Measurements from ENCODE around the gene FAM98A. TPM values are rescaled to one million over a fixed set of nuclear protein-coding genes. Genes with fewer than 3 reads are reported as not detected.
A peak's percentile ranks its signal among the peaks of the same experiment; 100 is the strongest.

The FAM98A gene
- total RNA-seq, 1 donor from 2014 or later: 106 TPM

DNA sequence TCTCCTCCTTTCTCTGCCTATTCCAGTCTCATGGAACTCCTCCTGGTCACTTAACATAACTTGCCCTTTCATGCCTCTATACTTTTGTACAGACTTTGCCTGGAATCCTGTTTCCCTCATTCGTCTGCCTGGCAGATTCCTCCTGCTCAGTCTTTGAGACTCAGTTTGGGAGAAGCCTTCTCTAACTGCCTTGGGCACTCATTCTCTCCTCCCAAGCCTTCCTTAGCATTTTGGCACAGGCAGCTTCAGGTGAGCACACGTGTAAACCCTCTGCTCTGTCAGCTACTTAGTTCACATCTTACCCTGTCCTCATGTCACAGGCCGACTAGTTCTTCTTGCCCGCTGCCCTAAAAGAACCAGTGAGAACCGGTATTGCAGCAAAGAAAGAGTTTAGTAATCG, 6.0 kb upstream of the FAM98A start:
- H3K36me3 ChIP-seq (ENCODE audit: insufficient read depth, low read length): no peaks in the 10 kb centered on the region
- Mint-ChIP-seq H3K27ac (ENCODE audit: unreplicated experiment) (no peak overlapping the region), H3K4me3 (ENCODE audit: unreplicated experiment) (no peak overlapping the region), H3K4me1 (ENCODE audit: low read depth, unreplicated experiment) (peaks cover 16% of the 10 kb centered on the region), H3K27me3 (ENCODE audit: low read depth, unreplicated experiment) (no peaks in the 10 kb centered on the region), H3K9me3 (ENCODE audit: unreplicated experiment) (no peaks in the 10 kb centered on the region), H3K36me3 (ENCODE audit: low read depth, unreplicated experiment) (peaks cover 4% of the 10 kb centered on the region)
- no peak for TF ChIP-seq CTCF (IDR thresholded peaks at IDR 0.05; ENCODE audit: insufficient read depth, low read depth, low read length)
- TF ChIP-seq EZH2 (IDR thresholded peaks at IDR 0.05; ENCODE audit: insufficient read depth, low read length): no peak
- no peak overlapping the region for H3K9ac ChIP-seq (ENCODE audit: low read length)
- FAIRE-seq: no peak
- peaks cover 4% of the 10 kb centered on the region for H3K4me1 ChIP-seq (ENCODE audit: insufficient read depth, low read length)
- H3K79me2 ChIP-seq (ENCODE audit: insufficient read depth, low read length): no peaks in the 10 kb centered on the region
- no peaks in the 10 kb centered on the region for H3K27me3 ChIP-seq (ENCODE audit: insufficient read depth, low read length)
- H4K20me1 ChIP-seq (ENCODE audit: insufficient read depth, low read length): no peaks in the 10 kb centered on the region
- H2AFZ ChIP-seq (ENCODE audit: low read depth, low read length): no peak overlapping the region
- no peak overlapping the region for H3K27ac ChIP-seq (ENCODE audit: low read depth, low read length)
- DNase-seq (ENCODE audit: low read depth): no peak
- H3K4me3 ChIP-seq (ENCODE audit: insufficient read depth, low read depth, low read length): no peak overlapping the region
- no peaks in the 10 kb centered on the region for H3K9me3 ChIP-seq (ENCODE audit: insufficient read depth, low read depth, low read length)
- H3K4me2 ChIP-seq (ENCODE audit: low read length): no peak overlapping the region

DNA sequence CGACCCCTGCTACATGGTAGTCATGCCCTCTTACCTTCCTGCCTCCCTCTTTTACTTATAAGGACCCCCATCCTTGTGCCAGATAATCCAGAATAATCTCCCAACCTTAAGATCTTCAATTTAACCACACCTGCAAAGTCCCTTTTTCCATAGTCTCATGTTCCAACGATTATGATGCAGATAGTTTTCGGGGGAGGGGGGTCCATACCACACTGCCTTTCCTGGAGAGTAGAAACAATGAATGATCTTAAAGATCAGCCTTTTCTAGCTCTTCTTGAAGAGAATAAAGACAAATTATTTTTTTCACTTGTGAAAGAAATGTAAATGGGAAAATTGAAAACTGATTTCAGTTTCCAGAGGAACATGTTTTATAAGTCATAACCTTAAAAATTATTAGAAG, 4.3 kb upstream of the FAM98A start:
- peaks cover 4% of the 10 kb centered on the region for H3K4me1 ChIP-seq (ENCODE audit: insufficient read depth, low read length)
- H3K36me3 ChIP-seq (ENCODE audit: insufficient read depth, low read length): no peaks in the 10 kb centered on the region
- H3K4me3 ChIP-seq (ENCODE audit: insufficient read depth, low read depth, low read length): no peak overlapping the region
- Mint-ChIP-seq H3K36me3 (ENCODE audit: low read depth, unreplicated experiment) (peaks cover 4% of the 10 kb centered on the region), H3K27me3 (ENCODE audit: low read depth, unreplicated experiment) (no peaks in the 10 kb centered on the region), H3K9me3 (ENCODE audit: unreplicated experiment) (no peaks in the 10 kb centered on the region), H3K4me3 (ENCODE audit: unreplicated experiment) (no peak overlapping the region), H3K27ac (ENCODE audit: unreplicated experiment) (no peak overlapping the region), H3K4me1 (ENCODE audit: low read depth, unreplicated experiment) (peaks cover 16% of the 10 kb centered on the region)
- H3K9ac ChIP-seq (ENCODE audit: low read length): no peak overlapping the region
- H2AFZ ChIP-seq (ENCODE audit: low read depth, low read length): no peak overlapping the region
- no peaks in the 10 kb centered on the region for H4K20me1 ChIP-seq (ENCODE audit: insufficient read depth, low read length)
- H3K27me3 ChIP-seq (ENCODE audit: insufficient read depth, low read length): no peaks in the 10 kb centered on the region
- TF ChIP-seq CTCF (IDR thresholded peaks at IDR 0.05; ENCODE audit: insufficient read depth, low read depth, low read length): no peak
- no peak for TF ChIP-seq EZH2 (IDR thresholded peaks at IDR 0.05; ENCODE audit: insufficient read depth, low read length)
- FAIRE-seq: no peak
- no peaks in the 10 kb centered on the region for H3K9me3 ChIP-seq (ENCODE audit: insufficient read depth, low read depth, low read length)
- peaks cover 7% of the 10 kb centered on the region for H3K79me2 ChIP-seq (ENCODE audit: insufficient read depth, low read length)
- DNase-seq (ENCODE audit: low read depth): no peak
- no peak overlapping the region for H3K4me2 ChIP-seq (ENCODE audit: low read length)
- H3K27ac ChIP-seq (ENCODE audit: low read depth, low read length): no peak overlapping the region

DNA sequence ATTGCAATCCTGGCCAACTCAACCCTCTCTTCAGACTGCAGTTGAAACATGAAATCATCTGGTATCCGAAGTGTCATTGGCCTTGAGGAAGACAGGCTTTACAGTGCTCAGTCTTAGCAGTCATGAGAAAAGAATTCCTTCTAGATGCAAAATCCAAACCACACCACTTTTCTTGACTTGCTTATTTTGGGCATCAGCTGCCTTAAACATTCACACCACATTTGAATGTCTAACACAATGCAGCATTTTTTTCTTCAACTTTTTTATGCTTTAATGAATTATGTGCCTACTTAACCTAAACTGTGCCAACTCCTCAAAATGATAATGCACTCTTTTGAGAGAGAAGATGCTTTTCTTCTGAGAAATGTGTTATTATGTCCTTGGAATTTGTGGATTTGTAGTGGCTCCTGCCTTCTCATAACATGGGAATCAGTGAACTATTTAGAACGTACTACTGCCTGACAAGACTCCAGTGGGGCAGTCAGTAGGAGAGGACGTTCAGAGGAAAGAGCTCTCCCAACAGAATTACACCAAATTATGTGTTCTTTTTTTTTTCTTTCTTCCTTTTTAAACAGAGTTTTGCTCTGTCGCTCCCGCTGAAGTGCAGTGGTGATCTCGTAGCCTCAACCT, 3.2 kb upstream of the FAM98A start:
- H3K36me3 ChIP-seq (ENCODE audit: insufficient read depth, low read length): no peaks in the 10 kb centered on the region
- DNase-seq (ENCODE audit: low read depth): peak; percentile 72
- peaks cover 18% of the 10 kb centered on the region for H3K79me2 ChIP-seq (ENCODE audit: insufficient read depth, low read length)
- Mint-ChIP-seq H3K4me1 (ENCODE audit: low read depth, unreplicated experiment) (peaks cover 16% of the 10 kb centered on the region), H3K36me3 (ENCODE audit: low read depth, unreplicated experiment) (peaks cover 4% of the 10 kb centered on the region), H3K4me3 (ENCODE audit: unreplicated experiment) (no peak overlapping the region), H3K27ac (ENCODE audit: unreplicated experiment) (peak overlapping the region; percentile 66), H3K27me3 (ENCODE audit: low read depth, unreplicated experiment) (no peaks in the 10 kb centered on the region), H3K9me3 (ENCODE audit: unreplicated experiment) (no peaks in the 10 kb centered on the region)
- H3K4me1 ChIP-seq (ENCODE audit: insufficient read depth, low read length): peaks cover 4% of the 10 kb centered on the region
- peaks cover 5% of the 10 kb centered on the region for H4K20me1 ChIP-seq (ENCODE audit: insufficient read depth, low read length)
- H3K9ac ChIP-seq (ENCODE audit: low read length): no peak overlapping the region
- no peak overlapping the region for H3K27ac ChIP-seq (ENCODE audit: low read depth, low read length)
- H3K9me3 ChIP-seq (ENCODE audit: insufficient read depth, low read depth, low read length): no peaks in the 10 kb centered on the region
- no peaks in the 10 kb centered on the region for H3K27me3 ChIP-seq (ENCODE audit: insufficient read depth, low read length)
- H2AFZ ChIP-seq (ENCODE audit: low read depth, low read length): peak overlapping the region; percentile 6
- TF ChIP-seq CTCF (IDR thresholded peaks at IDR 0.05; ENCODE audit: insufficient read depth, low read depth, low read length): no peak
- no peak for TF ChIP-seq EZH2 (IDR thresholded peaks at IDR 0.05; ENCODE audit: insufficient read depth, low read length)
- no peak for FAIRE-seq
- no peak overlapping the region for H3K4me2 ChIP-seq (ENCODE audit: low read length)
- no peak overlapping the region for H3K4me3 ChIP-seq (ENCODE audit: insufficient read depth, low read depth, low read length)
